Body of pancreas (tissue), 4 donors: Measurements from ENCODE around the gene NOL4L. TPM values are rescaled to one million over a fixed set of nuclear protein-coding genes. Genes with fewer than 3 reads are reported as not detected.
"Not testable (repeated sequence)": the region's sequence is repeated elsewhere in the genome, so short reads cannot be mapped to it uniquely, and the experiment has no call there.

Experiments used
- ATAC-seq: fragments of 150-250 bp; one replicate; pipeline ENCODE4 v1.9.1; 2016
- DNase-seq, 4 donors: peaks; one replicate each; pipeline ENCODE4 v3.0.0-alpha.2; 2019
- H3K27ac ChIP-seq, 4 donors: fragments of 200-600 bp; sonication (generic); 1 replicate in 3 of 4; 2 replicates in 1 of 4; pipeline versions ENCODE4 v1.5.1 to v1.6.1; 2016 to 2019; ENCODE audit warnings: mild to moderate bottlenecking in 1 of 4, mixed read lengths in 1 of 4, moderate library complexity in 1 of 4
- H3K27me3 ChIP-seq, 2 donors: fragments of 200-600 bp; sonication (generic); one replicate each; pipeline ENCODE4 v1.6.0; 2016; ENCODE audit warnings: mild to moderate bottlenecking in 1 of 2
- H3K36me3 ChIP-seq, 2 donors: fragments of 200-600 bp; sonication (generic); replicated peaks in 1 of 2; 2 replicates each; pipeline ENCODE4 v1.5.1; 2016; ENCODE audit warnings: low read depth in 2 of 2; ENCODE audit not compliant: insufficient read depth in 1 of 2
- H3K4me1 ChIP-seq: fragments of 200-600 bp; sonication (generic); one replicate; pipeline ENCODE4 v1.6.0; 2016
- H3K4me3 ChIP-seq, 2 donors: fragments of 200-600 bp; sonication (generic); 1 replicate in 1 of 2; 2 replicates in 1 of 2; pipeline ENCODE4 v1.5.1; 2016 to 2019
- H3K9me3 ChIP-seq, 3 donors: fragments of 200-600 bp; sonication (generic); 1 replicate in 2 of 3; 2 replicates in 1 of 3; pipeline ENCODE4 v1.5.1; 2016
- CTCF ChIP-seq, 7 experiments: fragments of 450-650 bp in 4 of 7; fragments of 200-600 bp in 3 of 7; sonication (generic) in 3 of 7; IDR thresholded peaks; one replicate each; pipeline ENCODE4 v1.5.1; 2016 to 2019; ENCODE audit warnings: antibody characterized with exemption in 7 of 7
- POLR2A ChIP-seq, 3 donors: fragments of 450-650 bp; IDR thresholded peaks; one replicate each; pipeline ENCODE4 v1.6.1; 2016; ENCODE audit warnings: antibody characterized with exemption in 3 of 3, mild to moderate bottlenecking in 2 of 3
- WGBS, 2 donors: methylation state at CpG; one replicate each; pipeline ENCODE4 v1.1.5; 2017; 5-methylcytosine and 5-hydroxymethylcytosine counted together
- intact Hi-C: fragments of 100-400 bp; cut with DNase I; formaldehyde crosslinking; loops from one replicate; pipeline ENCODE4 v1.15.1; 2023
- total RNA-seq, 2 donors: library from RNA; depleted of rRNA; stranded (reverse); fragments of >200 nt; gene quantifications; one replicate each; pipeline ENCODE4 v1.1.0, GENCODE V29; 2016

Gene NOL4L
- total RNA-seq, 2 donors from 2014 or later, result 15.0 to 36.9 TPM

GRCh38 chr20:32578840-32579390 is 6.2 kb downstream of the NOL4L start:
- Histone ChIP-seq H3K27me3 (no peaks in the 10 kb centered on the region), H3K4me3 (no peak overlapping the region), H3K27ac (no peak overlapping the region), H3K4me1 (peaks cover 8% of the 10 kb centered on the region), H3K9me3 (no peaks in the 10 kb centered on the region), H3K36me3 (no peaks in the 10 kb centered on the region)
- intact Hi-C loops, result no loop called here
- DNase-seq (no peak), ATAC-seq (no peak)
- 80 to 85% methylated on average over 10 to 12 of the region's 12 CpGs for WGBS, 2 donors
- TF ChIP-seq CTCF (IDR thresholded peaks at IDR 0.05) (no peak), POLR2A (IDR thresholded peaks at IDR 0.05) (no peak)

- H3K4me1 ChIP-seq, H3K27me3 ChIP-seq, H3K9me3 ChIP-seq, H3K27ac ChIP-seq, H3K4me3 ChIP-seq, ATAC-seq, DNase-seq, intact Hi-C loops, H3K36me3 ChIP-seq: not testable (repeated sequence)
- WGBS, 2 donors, result 68 to 90% methylated on average over 3 of the region's 3 CpGs
These were observed 7.1 kb downstream of the NOL4L start for GRCh38 chr20:32578062-32578461.

DNA sequence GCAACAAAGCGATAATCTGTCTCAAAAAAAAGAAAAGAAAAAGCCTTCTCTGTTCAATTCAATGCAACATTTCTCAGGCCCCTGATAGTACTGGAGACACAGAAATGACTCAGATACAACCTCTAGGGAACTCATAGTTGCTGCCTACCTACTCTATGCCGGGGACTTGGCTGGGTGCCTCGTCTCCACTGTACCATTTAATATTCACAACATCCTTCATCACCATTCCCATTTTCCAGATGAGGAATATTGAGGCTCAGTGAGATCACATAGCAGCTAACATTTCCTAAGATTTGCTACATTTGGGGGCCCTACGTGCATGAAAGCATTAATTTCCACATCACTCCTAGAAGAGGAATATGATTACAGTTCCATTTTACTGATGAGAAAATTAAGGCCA is 7.5 kb downstream of the NOL4L start:
- Histone ChIP-seq H3K4me1 (no peaks in the 10 kb centered on the region), H3K36me3 (no peaks in the 10 kb centered on the region), H3K27ac (no peak overlapping the region), H3K27me3 (no peaks in the 10 kb centered on the region), H3K9me3 (no peaks in the 10 kb centered on the region), H3K4me3 (no peak overlapping the region)
- intact Hi-C loops, result no loop called here
- ATAC-seq (no peak), DNase-seq (no peak)
- TF ChIP-seq CTCF (IDR thresholded peaks at IDR 0.05), result no peak
- no peak for TF ChIP-seq POLR2A (IDR thresholded peaks at IDR 0.05)
- 82 to 86% methylated on average over 4 of the region's 4 CpGs for WGBS, 2 donors

GRCh38 chr20:32577023-32577422 is 8.1 kb downstream of the NOL4L start:
- Histone ChIP-seq H3K4me1 (no peaks in the 10 kb centered on the region), H3K4me3 (no peak overlapping the region), H3K27ac (no peak overlapping the region), H3K9me3 (no peaks in the 10 kb centered on the region), H3K27me3 (no peaks in the 10 kb centered on the region), H3K36me3 (no peaks in the 10 kb centered on the region)
- WGBS, 2 donors, result 82 to 84% methylated on average over 6 to 7 of the region's 7 CpGs
- intact Hi-C loops, result no loop called here
- DNase-seq (no peak), ATAC-seq (no peak)
- TF ChIP-seq POLR2A (IDR thresholded peaks at IDR 0.05) (no peak), CTCF (IDR thresholded peaks at IDR 0.05) (no peak)

GRCh38 chr20:32576560-32576959 is 8.6 kb downstream of the NOL4L start:
- Histone ChIP-seq H3K36me3 (no peaks in the 10 kb centered on the region), H3K27ac (no peak overlapping the region), H3K9me3 (no peaks in the 10 kb centered on the region), H3K27me3 (no peaks in the 10 kb centered on the region), H3K4me3 (no peak overlapping the region), H3K4me1 (no peaks in the 10 kb centered on the region)
- 81 to 82% methylated on average over 12 of the region's 12 CpGs for WGBS, 2 donors
- DNase-seq (no peak), ATAC-seq (no peak)
- TF ChIP-seq CTCF (IDR thresholded peaks at IDR 0.05), result no peak
- no peak for TF ChIP-seq POLR2A (IDR thresholded peaks at IDR 0.05)
- intact Hi-C loops, result no loop called here
